Measurements from ENCODE around the gene KRTAP5-11.
"Not testable (repeated sequence)": the region's sequence is repeated elsewhere in the genome, so short reads cannot be mapped to it uniquely, and the experiment has no call there.

Gene KRTAP5-11

GRCh38 chr11:71580057-71581003 is 2.3 kb downstream of the KRTAP5-11 start:
- no peaks in the 10 kb centered on the region for H3K9me3 ChIP-seq (ENCODE audit: low read length)
- no peaks in the 10 kb centered on the region for H3K27me3 ChIP-seq (ENCODE audit: control insufficient read depth in 1 of 2, insufficient read depth in 2 of 2, low read length in 2 of 2)
- H3K4me3 ChIP-seq (ENCODE audit: low read depth in 1 of 2, low read length in 2 of 2): no peak overlapping the region
- H3K36me3 ChIP-seq (ENCODE audit: insufficient read depth, low read length): no peaks in the 10 kb centered on the region
- no peak overlapping the region for H3K9ac ChIP-seq (ENCODE audit: low read length)
- H3K4me1 ChIP-seq (ENCODE audit: insufficient read depth, low read length): no peaks in the 10 kb centered on the region
- H3K27ac ChIP-seq (ENCODE audit: low read depth, low read length): no peak overlapping the region

GRCh38 chr11:71579513-71579912 is 3.2 kb downstream of the KRTAP5-11 start:
- not testable (repeated sequence) for H3K9me3 ChIP-seq (ENCODE audit: low read length); H3K4me3 ChIP-seq (ENCODE audit: low read depth in 1 of 2, low read length in 2 of 2); H3K4me1 ChIP-seq (ENCODE audit: insufficient read depth, low read length); H3K36me3 ChIP-seq (ENCODE audit: insufficient read depth, low read length); H3K27me3 ChIP-seq (ENCODE audit: control insufficient read depth in 1 of 2, insufficient read depth in 2 of 2, low read length in 2 of 2); H3K27ac ChIP-seq (ENCODE audit: low read depth, low read length); H3K9ac ChIP-seq (ENCODE audit: low read length)

- H3K27me3 ChIP-seq (ENCODE audit: control insufficient read depth in 1 of 2, insufficient read depth in 2 of 2, low read length in 2 of 2): no peaks in the 10 kb centered on the region
- H3K36me3 ChIP-seq (ENCODE audit: insufficient read depth, low read length): no peaks in the 10 kb centered on the region
- H3K4me3 ChIP-seq (ENCODE audit: low read depth in 1 of 2, low read length in 2 of 2): no peak overlapping the region
- no peak overlapping the region for H3K9ac ChIP-seq (ENCODE audit: low read length)
- no peaks in the 10 kb centered on the region for H3K9me3 ChIP-seq (ENCODE audit: low read length)
- H3K27ac ChIP-seq (ENCODE audit: low read depth, low read length): no peak overlapping the region
- H3K4me1 ChIP-seq (ENCODE audit: insufficient read depth, low read length): no peaks in the 10 kb centered on the region
Observed at GRCh38 chr11:71577469-71578004, 5.1 kb downstream of the KRTAP5-11 start.

GRCh38 chr11:71576688-71577465 is 5.8 kb downstream of the KRTAP5-11 start:
- H3K4me3 ChIP-seq (ENCODE audit: low read depth in 1 of 2, low read length in 2 of 2); H3K4me1 ChIP-seq (ENCODE audit: insufficient read depth, low read length); H3K9me3 ChIP-seq (ENCODE audit: low read length); H3K27ac ChIP-seq (ENCODE audit: low read depth, low read length); H3K9ac ChIP-seq (ENCODE audit: low read length); H3K36me3 ChIP-seq (ENCODE audit: insufficient read depth, low read length); H3K27me3 ChIP-seq (ENCODE audit: control insufficient read depth in 1 of 2, insufficient read depth in 2 of 2, low read length in 2 of 2): not testable (repeated sequence)

GRCh38 chr11:71575723-71576424 is 6.8 kb downstream of the KRTAP5-11 start:
- no peak overlapping the region for H3K9ac ChIP-seq (ENCODE audit: low read length)
- H3K36me3 ChIP-seq (ENCODE audit: insufficient read depth, low read length): no peaks in the 10 kb centered on the region

GRCh38 chr11:71574418-71574817 is 8.3 kb downstream of the KRTAP5-11 start:
- H3K36me3 ChIP-seq (ENCODE audit: insufficient read depth, low read length): no peaks in the 10 kb centered on the region
- no peak overlapping the region for H3K9ac ChIP-seq (ENCODE audit: low read length)
- H3K27me3 ChIP-seq (ENCODE audit: control insufficient read depth in 1 of 2, insufficient read depth in 2 of 2, low read length in 2 of 2): no peaks in the 10 kb centered on the region
- no peaks in the 10 kb centered on the region for H3K9me3 ChIP-seq (ENCODE audit: low read length)
- H3K4me1 ChIP-seq (ENCODE audit: insufficient read depth, low read length): no peaks in the 10 kb centered on the region
- no peak overlapping the region for H3K27ac ChIP-seq (ENCODE audit: low read depth, low read length)
- H3K4me3 ChIP-seq (ENCODE audit: low read depth in 1 of 2, low read length in 2 of 2): no peak overlapping the region

More at GRCh38 chr11:71575723-71576424, 6.8 kb downstream of the KRTAP5-11 start:
- H3K9me3 ChIP-seq (ENCODE audit: low read length): no peaks in the 10 kb centered on the region
- no peak overlapping the region for H3K27ac ChIP-seq (ENCODE audit: low read depth, low read length)
- no peaks in the 10 kb centered on the region for H3K27me3 ChIP-seq (ENCODE audit: control insufficient read depth in 1 of 2, insufficient read depth in 2 of 2, low read length in 2 of 2)
- H3K4me1 ChIP-seq (ENCODE audit: insufficient read depth, low read length): no peaks in the 10 kb centered on the region
- no peak overlapping the region for H3K4me3 ChIP-seq (ENCODE audit: low read depth in 1 of 2, low read length in 2 of 2)

GRCh38 chr11:71572811-71573210 is 9.9 kb downstream of the KRTAP5-11 start:
- Histone ChIP-seq H3K9me3 (ENCODE audit: low read length) (no peaks in the 10 kb centered on the region), H3K4me1 (ENCODE audit: insufficient read depth, low read length) (peaks cover 6% of the 10 kb centered on the region), H3K9ac (ENCODE audit: low read length) (no peak overlapping the region), H3K27me3 (ENCODE audit: control insufficient read depth in 1 of 2, insufficient read depth in 2 of 2, low read length in 2 of 2) (no peaks in the 10 kb centered on the region), H3K27ac (ENCODE audit: low read depth, low read length) (no peak overlapping the region), H3K36me3 (ENCODE audit: insufficient read depth, low read length) (no peaks in the 10 kb centered on the region), H3K4me3 (ENCODE audit: low read depth in 1 of 2, low read length in 2 of 2) (no peak overlapping the region)

- H3K36me3 ChIP-seq (ENCODE audit: insufficient read depth, low read length); H3K4me3 ChIP-seq (ENCODE audit: low read depth in 1 of 2, low read length in 2 of 2); H3K27me3 ChIP-seq (ENCODE audit: control insufficient read depth in 1 of 2, insufficient read depth in 2 of 2, low read length in 2 of 2); H3K4me1 ChIP-seq (ENCODE audit: insufficient read depth, low read length); H3K27ac ChIP-seq (ENCODE audit: low read depth, low read length); H3K9ac ChIP-seq (ENCODE audit: low read length); H3K9me3 ChIP-seq (ENCODE audit: low read length): not testable (repeated sequence)
Observed at GRCh38 chr11:71571101-71571850, 11.4 kb downstream of the KRTAP5-11 start.

- Histone ChIP-seq H3K36me3 (ENCODE audit: insufficient read depth, low read length) (no peaks in the 10 kb centered on the region), H3K9me3 (ENCODE audit: low read length) (no peaks in the 10 kb centered on the region), H3K4me3 (ENCODE audit: low read depth in 1 of 2, low read length in 2 of 2) (no peak overlapping the region), H3K4me1 (ENCODE audit: insufficient read depth, low read length) (peaks cover 6% of the 10 kb centered on the region), H3K9ac (ENCODE audit: low read length) (no peak overlapping the region), H3K27ac (ENCODE audit: low read depth, low read length) (no peak overlapping the region), H3K27me3 (ENCODE audit: control insufficient read depth in 1 of 2, insufficient read depth in 2 of 2, low read length in 2 of 2) (no peaks in the 10 kb centered on the region)
Observed at GRCh38 chr11:71568704-71569349, 13.8 kb downstream of the KRTAP5-11 start.

- H3K27ac ChIP-seq (ENCODE audit: low read depth, low read length); H3K27me3 ChIP-seq (ENCODE audit: control insufficient read depth in 1 of 2, insufficient read depth in 2 of 2, low read length in 2 of 2); H3K9me3 ChIP-seq (ENCODE audit: low read length): not testable (repeated sequence)
Observed at GRCh38 chr11:71567633-71568032, 15.0 kb downstream of the KRTAP5-11 start.

More at GRCh38 chr11:71567633-71568032, 15.0 kb downstream of the KRTAP5-11 start:
- H3K9ac ChIP-seq (ENCODE audit: low read length); H3K36me3 ChIP-seq (ENCODE audit: insufficient read depth, low read length); H3K4me1 ChIP-seq (ENCODE audit: insufficient read depth, low read length); H3K4me3 ChIP-seq (ENCODE audit: low read depth in 1 of 2, low read length in 2 of 2): not testable (repeated sequence)
